ENCODE results near the gene TFF1.
"Not testable (repeated sequence)": the region's sequence is repeated elsewhere in the genome, so short reads cannot be mapped to it uniquely, and the experiment has no call there.

TFF1 gene

GRCh38 chr21:42366292-42367010, at the start of gene TFF1:
TFF1 (minus strand) TSS chr21:42366535; CDS start chr21:42366495, 40 bp downstream.
- DNase-seq (ENCODE audit: low read depth) = no peak

GRCh38 chr21:42414928-42415769, 48.8 kb upstream of the TFF1 start:
- DNase-seq (ENCODE audit: low read depth) = peak; percentile 40

- no peak for DNase-seq (ENCODE audit: low read depth)
Measured at GRCh38 chr21:42414553-42414927, 48.2 kb upstream of the TFF1 start.

- no peak for DNase-seq (ENCODE audit: low read depth)
Measured at GRCh38 chr21:42414066-42414465, 47.7 kb upstream of the TFF1 start.

- no peak for DNase-seq (ENCODE audit: low read depth)
Measured at GRCh38 chr21:42413500-42413899, 47.2 kb upstream of the TFF1 start.

GRCh38 chr21:42413093-42413492, 46.8 kb upstream of the TFF1 start:
- DNase-seq (ENCODE audit: low read depth) = no peak

- DNase-seq (ENCODE audit: low read depth) = no peak
Measured at GRCh38 chr21:42412636-42412933, 46.2 kb upstream of the TFF1 start.

GRCh38 chr21:42411891-42412635, 45.7 kb upstream of the TFF1 start:
- no peak for DNase-seq (ENCODE audit: low read depth)

GRCh38 chr21:42411197-42411869, 45.0 kb upstream of the TFF1 start:
- DNase-seq (ENCODE audit: low read depth) = no peak

GRCh38 chr21:42409366-42409765, 43.0 kb upstream of the TFF1 start:
- no peak for DNase-seq (ENCODE audit: low read depth)

- not testable (repeated sequence) for DNase-seq (ENCODE audit: low read depth)
Measured at GRCh38 chr21:42408718-42409117, 42.4 kb upstream of the TFF1 start.

GRCh38 chr21:42407476-42407875, 41.1 kb upstream of the TFF1 start:
- DNase-seq (ENCODE audit: low read depth) = no peak

- no peak for DNase-seq (ENCODE audit: low read depth)
Measured at GRCh38 chr21:42406866-42407265, 40.5 kb upstream of the TFF1 start.

GRCh38 chr21:42406201-42406621, 39.9 kb upstream of the TFF1 start:
- no peak for DNase-seq (ENCODE audit: low read depth)

GRCh38 chr21:42405064-42406013, 39.0 kb upstream of the TFF1 start:
- no peak for DNase-seq (ENCODE audit: low read depth)

GRCh38 chr21:42404539-42404938, 38.2 kb upstream of the TFF1 start:
- DNase-seq (ENCODE audit: low read depth) = no peak

- no peak for DNase-seq (ENCODE audit: low read depth)
Measured at GRCh38 chr21:42403611-42404231, 37.4 kb upstream of the TFF1 start, which contains the start of gene UBASH3A. UBASH3A (plus strand) TSS chr21:42403902; CDS start chr21:42403946, 44 bp downstream.

GRCh38 chr21:42401820-42402251, 35.5 kb upstream of the TFF1 start:
- DNase-seq (ENCODE audit: low read depth) = no peak

- no peak for DNase-seq (ENCODE audit: low read depth)
Measured at GRCh38 chr21:42401154-42401553, 34.8 kb upstream of the TFF1 start.

- DNase-seq (ENCODE audit: low read depth) = no peak
Measured at GRCh38 chr21:42400525-42400924, 34.2 kb upstream of the TFF1 start.
